Iris pigment epithelial cell (primary cell): ENCODE measurements around the gene BABAM2.
A peak's percentile ranks its signal among the peaks of the same experiment; 100 is the strongest.
"Not testable (repeated sequence)": the region's sequence is repeated elsewhere in the genome, so short reads cannot be mapped to it uniquely, and the experiment has no call there.

ENCODE experiments used
- DNase-seq: peaks from one replicate; pipeline ENCODE4 v3.0.0-alpha.2; 2011; ENCODE audit warnings: low read depth

The BABAM2 gene

GRCh38 chr2:27978761-27979160, 88.2 kb downstream of the BABAM2 start:
- not testable (repeated sequence) for DNase-seq

DNA sequence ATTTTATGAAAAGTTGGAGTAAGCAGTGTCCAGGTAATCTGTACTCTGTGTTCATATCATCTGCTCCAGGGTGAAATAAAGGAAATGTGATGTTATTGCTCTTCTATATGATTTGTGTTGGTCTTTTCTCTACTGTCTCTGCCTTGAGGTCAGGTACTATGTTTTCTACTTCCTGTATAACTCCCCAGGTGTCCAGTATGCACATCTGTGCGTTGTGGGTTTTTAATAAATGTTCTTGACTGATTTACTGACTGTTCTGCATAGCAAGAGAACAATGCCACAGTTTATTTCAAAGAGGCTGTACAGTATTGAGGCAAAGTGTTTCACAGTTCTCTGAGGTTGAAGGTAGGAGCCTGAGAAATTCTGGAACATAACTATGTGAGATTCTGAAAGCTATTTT, 89.7 kb downstream of the BABAM2 start:
- no peak for DNase-seq

DNA sequence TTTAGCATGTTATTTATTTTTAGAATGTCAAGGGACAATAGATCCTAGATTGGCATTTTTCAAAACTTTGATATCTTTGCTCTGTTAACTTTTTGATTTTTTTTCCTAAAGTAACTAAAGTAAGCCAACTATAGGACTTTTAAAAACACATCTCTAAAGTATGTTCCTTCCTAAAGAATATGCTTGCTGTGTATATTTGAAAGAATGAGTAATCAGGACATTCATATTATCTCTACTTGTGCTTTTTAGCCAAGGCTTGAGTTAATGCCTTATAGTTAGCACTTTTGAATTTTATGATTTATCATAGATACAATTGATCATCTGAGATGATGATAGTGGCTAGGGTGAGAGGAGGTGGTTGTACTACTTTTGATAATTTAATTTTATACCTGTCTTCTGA, 93.6 kb downstream of the BABAM2 start:
- no peak for DNase-seq

GRCh38 chr2:27988306-27988705, 97.8 kb downstream of the BABAM2 start:
- no peak for DNase-seq

- DNase-seq = no peak
Observed at GRCh38 chr2:27988718-27989117, 98.2 kb downstream of the BABAM2 start.

DNA sequence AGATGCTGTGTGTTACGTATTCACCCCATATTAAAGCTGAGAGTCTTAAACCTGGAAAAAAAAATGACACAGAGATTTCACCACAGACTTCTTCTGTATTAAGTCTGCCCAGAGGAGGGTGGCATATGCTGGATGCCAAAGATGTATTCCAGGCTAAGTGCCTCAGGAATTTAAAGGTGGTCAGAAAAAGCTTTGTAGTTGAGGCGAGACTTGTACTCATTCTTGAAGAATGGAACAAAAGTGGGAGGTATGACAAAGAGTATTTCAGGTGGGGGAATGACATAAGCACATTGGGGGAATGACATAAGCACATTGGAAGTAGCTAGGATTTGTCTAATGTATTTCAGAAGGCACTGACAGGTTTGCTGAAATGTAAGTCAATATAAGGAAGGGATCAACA, 98.6 kb downstream of the BABAM2 start:
- no peak for DNase-seq

GRCh38 chr2:27990030-27990590, 99.6 kb downstream of the BABAM2 start:
- DNase-seq = no peak

DNA sequence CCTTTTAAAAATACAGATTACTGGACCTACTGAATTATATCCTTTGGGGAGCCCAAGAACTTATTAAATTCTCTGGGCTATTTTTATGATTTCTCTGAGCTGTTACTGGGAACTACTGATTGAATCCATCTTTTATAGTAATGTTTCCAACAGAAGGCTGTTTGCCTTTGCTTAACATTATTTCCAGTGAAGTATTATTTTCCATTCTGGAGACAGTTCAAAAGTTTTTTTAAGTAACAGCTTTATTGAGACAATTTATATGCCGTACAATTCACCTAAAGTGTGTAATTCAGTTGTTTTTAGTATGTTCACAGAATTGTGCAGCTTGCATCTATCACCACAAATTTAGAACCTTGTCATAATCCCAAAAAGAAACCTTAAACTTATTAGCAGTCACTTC, 100.6 kb downstream of the BABAM2 start:
- DNase-seq = no peak

GRCh38 chr2:27992787-27993401, 102.4 kb downstream of the BABAM2 start:
- DNase-seq = peak; percentile 75

DNA sequence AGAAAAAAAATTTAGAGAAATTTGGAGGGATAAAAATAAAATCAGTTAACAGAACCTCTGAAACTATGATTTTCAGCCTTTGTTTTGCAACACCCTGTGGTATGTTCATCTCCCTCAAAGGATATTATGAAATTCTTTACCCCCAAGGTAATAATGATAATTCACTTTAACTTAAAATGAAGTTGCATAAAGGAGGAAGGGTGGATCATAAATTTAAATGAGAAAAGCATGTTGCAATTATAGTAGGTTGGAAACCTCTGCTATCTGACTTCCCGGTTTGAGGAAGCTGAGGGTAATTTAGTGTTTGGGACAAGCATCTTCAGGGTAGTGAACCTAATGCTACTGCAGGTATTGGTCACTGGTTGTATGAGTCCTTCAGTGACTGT, 102.9 kb downstream of the BABAM2 start:
- peak; percentile 60 for DNase-seq

DNA sequence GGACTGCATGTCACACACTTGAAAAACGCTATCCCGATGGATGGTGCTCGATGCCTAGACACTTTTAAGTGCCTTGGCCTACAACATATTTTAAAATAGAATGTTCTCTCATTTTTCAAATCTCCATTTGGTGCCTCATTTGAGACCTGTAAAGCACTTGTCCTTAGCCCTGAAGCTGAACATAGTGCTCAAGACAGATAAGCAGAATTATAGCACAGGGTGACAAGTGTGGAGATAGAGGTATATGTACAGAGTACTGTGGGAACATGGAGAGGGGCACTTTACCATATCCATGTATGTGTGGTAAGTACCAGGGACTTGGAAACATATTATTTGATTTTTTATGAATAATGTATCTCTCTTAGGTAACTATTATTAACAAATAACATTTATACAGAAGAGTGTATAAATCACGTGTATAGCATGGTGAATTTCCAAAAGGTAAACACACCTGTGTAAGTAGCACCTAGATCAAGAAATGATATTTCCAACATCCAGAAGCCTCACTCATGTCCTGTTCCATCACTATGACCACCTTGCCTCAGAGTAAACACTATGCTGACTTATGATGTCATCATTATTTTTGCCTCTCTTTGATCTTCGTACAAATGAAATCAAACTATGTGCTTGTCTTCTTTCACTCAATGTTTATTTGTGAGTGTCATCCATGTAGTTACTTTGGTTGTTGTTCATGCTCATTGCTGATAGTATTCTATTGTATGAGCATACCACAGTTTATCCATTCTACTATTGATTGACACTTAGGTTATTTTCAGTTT, 103.6 kb downstream of the BABAM2 start:
- no peak for DNase-seq

GRCh38 chr2:27996156-27996922, 105.8 kb downstream of the BABAM2 start:
- no peak for DNase-seq

- no peak for DNase-seq
Observed at GRCh38 chr2:28000287-28000686, 109.8 kb downstream of the BABAM2 start.

DNA sequence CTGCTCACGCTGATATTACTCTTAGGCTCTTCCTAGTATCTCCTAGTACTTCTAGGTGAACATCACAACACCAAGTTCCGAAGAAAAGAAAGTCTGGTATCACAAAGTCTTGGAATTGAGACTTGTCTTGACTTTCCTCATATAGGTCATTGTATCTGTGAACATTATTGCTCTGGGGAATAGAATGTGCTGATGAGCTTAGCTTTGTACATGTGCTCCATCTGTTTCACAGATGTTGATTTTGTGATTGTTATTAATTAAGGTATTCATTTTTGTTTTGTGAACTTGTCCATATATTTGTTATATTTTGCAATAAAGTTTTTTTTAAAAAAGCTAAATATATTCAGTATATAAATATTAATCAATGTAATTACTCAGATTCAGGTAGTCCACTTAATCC, 111.7 kb downstream of the BABAM2 start:
- DNase-seq = no peak

- DNase-seq = peak; percentile 97
Observed at GRCh38 chr2:28004086-28004485, 113.6 kb downstream of the BABAM2 start.

DNA sequence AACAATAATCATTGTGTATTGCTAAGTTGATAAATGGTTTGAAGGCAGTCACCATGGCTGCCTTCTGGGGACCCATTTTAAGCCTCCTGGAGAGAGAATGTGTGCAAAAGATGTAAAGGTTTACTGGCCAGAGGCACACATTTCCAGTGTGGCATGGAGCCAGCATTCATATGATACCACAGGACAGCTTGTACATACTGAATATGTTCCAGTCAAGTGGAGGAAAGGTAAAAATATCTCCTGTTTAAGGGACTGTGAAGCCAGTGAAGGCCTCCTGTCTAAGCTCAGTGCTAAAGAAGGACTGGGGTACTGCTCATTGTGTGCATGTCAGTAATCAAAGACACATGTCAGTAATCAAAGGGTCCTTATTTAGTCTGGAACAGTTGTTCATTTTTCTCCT, 119.2 kb downstream of the BABAM2 start:
- peak; percentile 60 for DNase-seq

DNA sequence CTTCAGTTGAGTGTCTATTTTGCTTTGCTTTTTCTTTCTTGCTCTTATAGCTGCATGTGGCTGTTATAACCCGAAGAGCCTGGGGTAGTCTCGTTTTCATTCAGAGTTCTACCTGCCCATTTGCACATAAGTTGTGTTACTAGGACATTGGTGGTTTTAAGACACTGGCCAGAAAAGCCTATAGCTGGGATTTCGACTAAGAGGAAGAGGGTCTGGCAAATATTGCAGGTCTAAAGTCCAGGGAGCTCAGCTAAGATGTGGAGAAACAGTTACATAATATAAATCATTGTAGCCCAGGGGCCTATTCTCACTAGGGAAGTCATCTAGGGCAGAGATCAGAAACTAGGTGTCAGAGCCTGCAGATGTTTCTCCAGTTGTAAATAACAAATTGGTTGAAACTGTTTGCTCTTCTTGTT, 120.8 kb downstream of the BABAM2 start:
- no peak for DNase-seq

DNA sequence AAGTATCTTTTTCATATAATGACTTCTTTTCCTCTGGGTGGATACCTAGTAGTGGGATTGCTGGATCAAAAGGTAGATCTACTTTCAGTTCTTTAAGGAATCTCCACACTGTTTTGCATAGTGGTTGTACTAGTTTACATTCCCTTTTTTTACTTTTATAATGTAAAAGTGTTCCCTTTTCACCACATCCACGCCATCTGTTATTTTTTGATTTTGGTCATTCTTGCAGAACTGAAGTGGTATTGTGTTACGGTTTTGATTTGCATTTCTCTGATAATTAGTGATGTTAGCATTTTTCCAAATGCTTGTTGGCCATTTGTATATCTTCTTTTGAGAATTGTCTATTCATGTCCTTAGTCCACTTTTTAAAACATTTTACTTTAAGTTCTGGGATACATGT, 127.9 kb downstream of the BABAM2 start:
- DNase-seq = not testable (repeated sequence)

DNA sequence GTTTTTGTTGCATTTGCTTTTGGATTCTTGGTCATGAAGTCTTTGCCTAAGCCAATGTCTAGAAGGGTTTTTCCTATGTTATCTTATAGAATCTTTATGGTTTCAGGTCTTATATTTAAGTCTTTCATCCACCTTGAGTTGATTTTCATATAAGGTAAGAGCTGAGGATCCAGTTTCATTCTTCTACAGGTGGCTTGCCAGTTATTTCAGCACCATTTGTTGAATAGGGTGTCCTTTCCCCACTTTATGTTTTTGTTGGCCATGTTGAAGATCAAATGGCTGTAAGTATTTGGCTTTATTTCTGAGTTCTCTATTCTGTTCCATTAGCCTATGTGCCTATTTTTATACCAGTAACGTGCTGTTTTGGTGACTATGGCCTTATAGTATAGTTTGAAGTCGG, 129.0 kb downstream of the BABAM2 start:
- DNase-seq = not testable (repeated sequence)

DNA sequence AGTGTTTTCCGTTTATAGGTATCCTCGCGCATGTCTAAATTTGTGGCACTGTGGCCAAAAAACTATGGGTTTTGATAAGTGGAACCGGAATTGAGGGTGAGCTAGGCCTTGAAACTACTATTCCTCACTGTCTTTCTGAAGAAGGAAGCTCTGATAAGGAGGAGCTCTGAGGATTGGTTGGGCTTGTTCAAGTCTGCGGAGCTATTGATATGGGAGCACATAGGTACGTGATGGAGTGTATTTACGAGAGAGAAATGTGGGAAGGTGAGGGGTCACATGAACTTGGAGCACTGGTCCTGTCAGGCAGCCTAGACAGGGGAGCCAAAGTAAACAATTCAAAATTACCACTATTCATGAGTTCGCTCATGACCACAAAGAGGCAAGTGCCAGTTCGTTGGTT, 131.4 kb downstream of the BABAM2 start:
- no peak for DNase-seq

DNA sequence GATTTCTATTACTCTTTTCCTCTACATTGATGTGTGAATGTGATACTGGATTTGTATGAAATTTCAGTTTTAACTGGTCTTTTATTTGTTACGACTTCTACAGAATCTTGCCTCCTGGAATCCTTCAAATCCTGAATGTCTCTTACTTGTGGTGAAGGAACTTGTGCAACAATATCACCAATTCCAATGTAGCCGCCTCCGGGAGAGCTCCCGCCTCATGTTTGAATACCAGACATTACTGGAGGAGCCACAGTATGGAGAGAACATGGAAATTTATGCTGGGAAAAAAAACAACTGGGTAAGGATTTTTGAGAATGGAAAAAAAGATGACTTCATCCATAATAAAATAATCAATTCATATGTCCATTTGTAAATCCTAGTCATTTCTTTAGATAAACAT, 134.6 kb downstream of the BABAM2 start:
- DNase-seq = no peak

GRCh38 chr2:28026230-28026629, 135.7 kb downstream of the BABAM2 start:
- not testable (repeated sequence) for DNase-seq

DNA sequence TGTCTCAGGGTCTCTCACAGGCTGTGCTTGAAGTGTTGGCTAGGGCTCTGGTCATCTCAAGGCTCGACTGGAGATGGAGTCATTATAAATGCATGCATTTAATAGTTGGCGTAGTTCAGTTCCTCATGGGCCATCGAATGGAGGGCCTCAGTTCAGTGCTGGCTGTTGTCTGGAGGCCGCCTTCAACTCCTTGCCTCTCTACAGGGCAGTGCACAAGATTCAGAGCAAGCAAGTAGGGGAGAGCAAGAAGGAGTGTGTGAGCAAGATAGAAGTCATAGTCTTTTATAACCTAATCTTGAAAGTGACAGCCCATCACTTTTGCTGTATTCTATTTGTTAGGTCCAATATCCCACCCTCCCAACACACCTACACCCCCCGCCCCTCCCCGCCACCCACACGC, 137.5 kb downstream of the BABAM2 start:
- DNase-seq = no peak
